Spleen (tissue), 7 donors: ENCODE results near the gene TTLL1.

Experiments
- CTCF ChIP-seq, 11 experiments: fragments of 200-600 bp in 7 of 11; fragments of 450-650 bp in 4 of 11; sonication (generic) in 4 of 11; IDR thresholded peaks in 8 of 11; conservative IDR thresholded peaks in 3 of 11; 1 replicate in 7 of 11; 2 replicates in 4 of 11; pipeline versions ENCODE4 v1.4.0 to v1.8.0; 2016 to 2021; ENCODE audit warnings: antibody characterized with exemption in 11 of 11, inconsistent platforms in 4 of 11, mild to moderate bottlenecking in 1 of 11
- POLR2A ChIP-seq, 3 donors: fragments of 450-650 bp; IDR thresholded peaks; one replicate each; pipeline ENCODE4 v1.5.1; 2017; ENCODE audit warnings: antibody characterized with exemption in 3 of 3, mild to moderate bottlenecking in 1 of 3
- donor health status: DM: no; HTN: no; CAD: no; lungs with moderate emphysema.
- donor health status: DM: no; HTN: no; CAD: no.
- donor health status: DM: no; HTN: no; CAD: no.

- TF ChIP-seq POLR2A (IDR thresholded peaks at IDR 0.05) (no peak), CTCF (IDR thresholded peaks at IDR 0.05 in 8 of 11, conservative IDR thresholded peaks at IDR 0.05 in 3 of 11) (no peak)
Observed at GRCh38 chr22:43031617-43032016, 57.6 kb downstream of the TTLL1 start.
